ENCODE data around the gene ARID2.
A peak's percentile ranks its signal among the peaks of the same experiment; 100 is the strongest.

The ARID2 gene

GRCh38 chr12:45878630-45879255 is 149.2 kb downstream of the ARID2 start:
- no peak for DNase-seq

GRCh38 chr12:45879363-45879895 is 149.9 kb downstream of the ARID2 start:
- DNase-seq, result no peak

GRCh38 chr12:45880533-45880932 is 151.0 kb downstream of the ARID2 start:
- no peak for DNase-seq

- DNase-seq, result no peak
Measured at GRCh38 chr12:45883187-45883586, 153.7 kb downstream of the ARID2 start.

- DNase-seq, result no peak
Measured at GRCh38 chr12:45886685-45887084, 157.2 kb downstream of the ARID2 start.

GRCh38 chr12:45887544-45887943 is 158.0 kb downstream of the ARID2 start:
- no peak for DNase-seq

GRCh38 chr12:45890276-45890675 is 160.8 kb downstream of the ARID2 start:
- DNase-seq, result no peak

- DNase-seq, result no peak
Measured at GRCh38 chr12:45893240-45893639, 163.7 kb downstream of the ARID2 start.

GRCh38 chr12:45895961-45896360 is 166.5 kb downstream of the ARID2 start:
- DNase-seq, result no peak

GRCh38 chr12:45898094-45898493 is 168.6 kb downstream of the ARID2 start:
- DNase-seq, result no peak

GRCh38 chr12:45907955-45908354 is 178.4 kb downstream of the ARID2 start:
- DNase-seq, result no peak

GRCh38 chr12:45909041-45909713 is 179.7 kb downstream of the ARID2 start:
- DNase-seq, result no peak

GRCh38 chr12:45912774-45913173 is 183.3 kb downstream of the ARID2 start:
- no peak for DNase-seq

GRCh38 chr12:45913631-45914030 is 184.1 kb downstream of the ARID2 start:
- no peak for DNase-seq

- DNase-seq, result no peak
Measured at GRCh38 chr12:45914090-45914489, 184.6 kb downstream of the ARID2 start.

- no peak for DNase-seq
Measured at GRCh38 chr12:45915405-45915804, 185.9 kb downstream of the ARID2 start.

- no peak for DNase-seq
Measured at GRCh38 chr12:45918818-45919217, 189.3 kb downstream of the ARID2 start.

- no peak for DNase-seq
Measured at GRCh38 chr12:45928309-45928708, 198.8 kb downstream of the ARID2 start.

GRCh38 chr12:45930369-45930768 is 200.9 kb downstream of the ARID2 start:
- DNase-seq, result no peak

GRCh38 chr12:45933504-45933903 is 204.0 kb downstream of the ARID2 start:
- no peak for DNase-seq

GRCh38 chr12:45934956-45935355 is 205.4 kb downstream of the ARID2 start:
- DNase-seq, result peak; percentile 76

GRCh38 chr12:45938566-45938965 is 209.1 kb downstream of the ARID2 start:
- no peak for DNase-seq

GRCh38 chr12:45939759-45940158 is 210.3 kb downstream of the ARID2 start:
- no peak for DNase-seq

GRCh38 chr12:45944771-45945170 is 215.3 kb downstream of the ARID2 start:
- no peak for DNase-seq

- no peak for DNase-seq
Measured at GRCh38 chr12:45946435-45946834, 216.9 kb downstream of the ARID2 start.
